Stimulated activated CD4-positive, alpha-beta T cell treated with anti-CD3 and anti-CD28 coated beads, Interleukin-1b, Interleukin-23, amount 100 ng/mL, for 24 hours (primary cell): Measurements from ENCODE around the gene GTPBP1.

Experiments
- DNase-seq, 4 experiments: peaks; one replicate each; pipeline ENCODE4 v3.0.0-alpha.2; 2020; ENCODE audit warnings: low read depth in 4 of 4, low spot score in 1 of 4

The GTPBP1 gene

GRCh38 chr22:38782402-38783094 lies 76.8 kb downstream of the GTPBP1 start:
- no peak for DNase-seq
